Measurements from ENCODE around the gene ULK4. TPM values are rescaled to one million over a fixed set of nuclear protein-coding genes. Genes with fewer than 3 reads are reported as not detected.

Gene ULK4
- total RNA-seq, 1 donor = 23.2 TPM

GRCh38 chr3:41519746-41520145 lies 442.2 kb downstream of the ULK4 start:
- no peak for DNase-seq (ENCODE audit: low read depth in 2 of 3, low spot score in 2 of 3)

DNA sequence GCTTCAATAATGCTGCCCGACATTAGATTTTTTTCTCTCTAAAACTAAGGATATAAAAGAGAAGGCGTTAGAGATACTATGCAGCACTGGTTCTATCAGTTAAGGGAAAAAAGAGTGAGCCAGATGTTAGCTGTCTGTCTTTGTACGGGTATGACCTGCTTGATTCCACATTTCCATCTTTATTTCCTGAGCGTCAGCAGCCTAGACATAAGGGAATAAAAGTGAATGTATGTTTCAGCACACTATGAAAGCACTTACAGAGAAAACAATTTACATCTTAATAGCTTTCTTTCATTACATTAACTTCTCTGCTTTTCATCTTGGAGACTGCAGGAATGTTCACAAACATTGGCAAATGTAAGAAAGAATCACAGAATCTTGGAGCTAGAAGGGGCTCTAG lies 443.3 kb downstream of the ULK4 start:
- no peak for DNase-seq (ENCODE audit: low read depth in 2 of 3, low spot score in 2 of 3)

DNA sequence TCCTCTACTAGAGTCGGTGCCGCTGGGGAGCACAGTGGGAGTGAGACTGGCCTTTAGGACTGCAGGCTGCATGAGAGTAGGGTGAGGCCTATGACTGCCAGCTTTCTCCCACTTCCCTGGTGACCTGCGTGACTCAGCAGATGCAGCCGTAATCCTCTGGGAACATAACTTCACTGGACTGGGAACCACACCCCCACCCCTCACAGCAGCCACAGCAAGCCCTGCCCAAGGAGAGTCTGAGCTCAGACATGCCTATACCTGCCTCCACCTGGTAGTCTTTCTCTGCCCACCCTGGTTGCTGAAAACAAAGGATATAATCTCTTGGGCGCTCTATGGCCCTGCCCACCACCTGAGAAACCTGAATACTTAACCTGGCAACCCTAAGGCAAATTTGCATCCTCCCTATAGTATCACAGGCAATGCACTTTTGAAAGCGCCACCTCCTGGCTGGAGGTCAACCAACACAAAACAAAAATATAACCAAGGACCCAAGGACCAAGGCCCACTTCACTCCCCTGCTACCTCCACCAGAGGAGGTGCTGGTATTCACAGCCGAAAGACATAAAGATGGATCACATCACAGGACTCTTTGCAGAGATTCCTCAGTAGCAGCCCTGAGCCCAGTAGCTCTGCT lies 453.7 kb downstream of the ULK4 start:
- no peak for DNase-seq (ENCODE audit: low read depth in 2 of 3, low spot score in 2 of 3)

DNA sequence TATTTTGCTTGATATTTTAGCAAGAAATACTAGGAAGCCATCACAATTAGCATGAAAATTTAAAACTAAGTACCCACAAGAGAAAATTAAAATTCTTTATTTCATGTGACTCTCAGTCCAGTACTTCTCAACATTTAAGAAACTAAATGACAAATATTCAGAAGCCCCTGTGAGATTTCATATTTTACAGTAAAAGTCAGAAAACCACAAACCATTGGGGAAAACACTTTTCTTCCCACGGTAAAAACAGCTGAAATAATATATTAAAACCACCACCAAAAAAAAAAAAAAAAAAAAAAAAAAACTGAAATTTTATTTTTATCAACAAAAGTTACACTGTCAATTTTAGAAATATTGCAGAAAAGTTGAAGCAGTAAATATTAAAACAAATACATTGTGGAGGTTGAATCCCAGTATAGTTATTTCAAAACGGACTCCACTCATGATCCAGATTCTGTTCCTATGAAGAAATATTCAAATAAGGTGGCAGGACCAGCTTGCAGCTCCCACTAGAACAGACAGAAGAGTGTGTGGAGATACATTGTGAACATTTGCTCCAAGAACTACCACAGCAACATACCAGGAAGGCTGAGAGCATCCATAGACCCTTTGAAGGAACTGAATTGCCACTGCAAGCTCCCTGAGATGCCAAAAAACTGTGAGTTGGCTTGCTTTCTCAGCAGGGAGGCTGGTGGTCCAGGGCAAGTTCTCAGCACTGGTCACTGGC lies 454.4 kb downstream of the ULK4 start:
- no peak for DNase-seq (ENCODE audit: low read depth in 2 of 3, low spot score in 2 of 3)

DNA sequence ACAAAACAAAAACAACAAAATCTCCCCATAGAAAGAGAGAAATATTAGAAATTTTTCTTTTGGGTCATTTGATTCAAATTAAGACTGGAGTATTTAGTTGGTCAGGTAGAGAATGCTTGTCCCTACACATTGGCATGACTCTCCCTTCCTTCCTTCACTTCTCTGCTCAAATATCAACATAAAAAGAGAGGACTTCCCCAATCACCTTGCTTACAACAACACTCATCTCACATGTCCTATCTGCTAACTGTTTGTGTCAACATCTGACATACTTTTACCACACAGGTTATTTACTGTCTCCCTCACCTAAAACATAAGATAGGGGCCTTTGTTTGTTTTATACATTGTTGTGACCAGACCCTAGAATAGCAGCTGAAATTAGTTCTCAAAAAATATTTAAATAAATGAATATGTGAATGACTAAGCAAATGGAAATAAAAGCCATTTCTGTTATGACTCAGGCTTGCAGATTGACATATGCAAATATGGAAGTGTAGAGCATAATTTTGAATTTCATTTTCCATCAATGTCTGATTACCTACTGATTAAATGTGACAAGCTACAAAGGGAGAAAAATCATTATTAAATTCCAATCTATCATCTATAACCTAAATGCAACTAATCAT lies 457.8 kb downstream of the ULK4 start:
- no peak for DNase-seq (ENCODE audit: low read depth in 2 of 3, low spot score in 2 of 3)

GRCh38 chr3:41502481-41502880 lies 459.4 kb downstream of the ULK4 start:
- no peak for DNase-seq (ENCODE audit: low read depth in 2 of 3, low spot score in 2 of 3)

DNA sequence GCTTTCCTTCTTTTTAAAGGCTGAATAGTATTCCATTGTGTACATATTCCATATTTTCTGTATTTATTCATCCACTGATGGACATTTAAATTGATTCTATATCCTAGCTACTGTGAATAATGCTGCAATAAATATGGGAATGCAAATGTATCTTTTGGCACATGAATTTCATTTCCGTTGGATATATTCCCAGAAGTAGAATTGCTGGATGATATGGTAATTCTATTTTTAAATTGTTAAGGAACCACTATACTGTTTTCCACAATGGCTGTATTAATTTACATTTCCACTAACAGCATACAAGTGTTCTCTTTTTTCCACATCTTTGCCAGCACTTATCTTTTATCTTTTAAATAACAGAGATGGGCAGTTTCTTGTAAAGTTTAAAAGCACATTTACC lies 459.9 kb downstream of the ULK4 start:
- DNase-seq (ENCODE audit: low read depth in 2 of 3, low spot score in 2 of 3) = no peak

- DNase-seq (ENCODE audit: low read depth in 2 of 3, low spot score in 2 of 3) = no peak
These were observed 463.1 kb downstream of the ULK4 start for GRCh38 chr3:41498847-41499246.

DNA sequence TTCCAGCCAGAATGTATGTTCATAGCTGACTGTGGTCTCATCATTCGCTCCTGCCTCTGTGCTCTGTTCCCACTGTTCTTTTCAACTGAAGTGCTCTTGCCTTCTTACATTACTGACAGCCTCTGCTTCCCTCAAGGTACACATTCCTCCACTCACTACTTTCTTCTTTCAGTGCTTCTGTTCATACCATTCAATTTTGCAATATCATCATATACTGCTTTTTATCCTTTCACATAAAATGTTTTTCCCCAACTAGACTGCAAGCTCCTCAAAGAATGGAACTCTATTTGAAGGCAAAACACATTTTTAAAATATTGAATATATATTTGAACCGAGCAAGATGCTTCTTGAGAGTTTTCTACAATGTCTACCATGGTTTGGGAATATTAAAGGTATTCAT lies 471.5 kb downstream of the ULK4 start:
- DNase-seq (ENCODE audit: low read depth in 2 of 3, low spot score in 2 of 3) = no peak

DNA sequence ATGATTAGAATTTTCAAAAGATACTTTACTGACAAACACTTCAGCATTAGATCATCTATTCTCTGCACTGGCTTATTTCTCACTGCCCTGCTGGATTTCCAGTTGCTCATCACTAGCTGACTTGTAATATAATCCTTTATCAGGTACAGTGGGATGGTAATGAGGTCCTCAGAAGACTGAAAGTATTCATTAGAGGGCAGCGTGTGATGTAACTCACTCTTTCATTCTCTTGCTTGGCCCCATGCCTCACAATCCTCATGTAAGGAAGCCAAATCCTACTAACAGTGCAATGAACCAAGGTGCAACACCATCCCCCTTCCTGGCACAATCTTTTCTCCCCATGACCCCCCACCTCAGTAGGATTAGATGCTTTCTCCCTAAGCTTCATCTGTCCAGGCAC lies 472.7 kb downstream of the ULK4 start:
- no peak for DNase-seq (ENCODE audit: low read depth in 2 of 3, low spot score in 2 of 3)

GRCh38 chr3:41488501-41488900 lies 473.4 kb downstream of the ULK4 start:
- no peak for DNase-seq (ENCODE audit: low read depth in 2 of 3, low spot score in 2 of 3)

DNA sequence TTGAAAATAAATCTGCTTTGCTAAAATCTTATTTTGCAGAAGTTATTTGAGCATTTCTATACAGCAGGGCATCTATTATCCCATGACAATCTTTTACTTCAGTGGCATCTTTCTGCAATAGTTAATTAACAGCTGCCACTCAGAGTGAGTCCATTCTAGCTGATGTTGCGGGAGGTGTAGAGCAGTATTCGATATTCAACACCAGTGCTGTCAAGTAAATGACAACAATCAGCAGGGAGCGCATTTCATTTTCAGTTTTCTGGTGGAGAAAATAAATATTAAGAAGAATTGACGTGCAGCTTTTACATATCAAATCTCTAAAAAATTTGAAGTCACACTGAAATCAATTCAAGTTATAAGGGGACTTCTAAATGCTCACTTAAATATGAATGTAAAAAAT lies 476.4 kb downstream of the ULK4 start:
- DNase-seq (ENCODE audit: low read depth in 2 of 3, low spot score in 2 of 3) = no peak

- DNase-seq (ENCODE audit: low read depth in 2 of 3, low spot score in 2 of 3) = no peak
These were observed 479.8 kb downstream of the ULK4 start for GRCh38 chr3:41482134-41482533.

GRCh38 chr3:41478278-41478677 lies 483.6 kb downstream of the ULK4 start:
- no peak for DNase-seq (ENCODE audit: low read depth in 2 of 3, low spot score in 2 of 3)

- no peak for DNase-seq (ENCODE audit: low read depth in 2 of 3, low spot score in 2 of 3)
These were observed 484.4 kb downstream of the ULK4 start for GRCh38 chr3:41477399-41478014.

DNA sequence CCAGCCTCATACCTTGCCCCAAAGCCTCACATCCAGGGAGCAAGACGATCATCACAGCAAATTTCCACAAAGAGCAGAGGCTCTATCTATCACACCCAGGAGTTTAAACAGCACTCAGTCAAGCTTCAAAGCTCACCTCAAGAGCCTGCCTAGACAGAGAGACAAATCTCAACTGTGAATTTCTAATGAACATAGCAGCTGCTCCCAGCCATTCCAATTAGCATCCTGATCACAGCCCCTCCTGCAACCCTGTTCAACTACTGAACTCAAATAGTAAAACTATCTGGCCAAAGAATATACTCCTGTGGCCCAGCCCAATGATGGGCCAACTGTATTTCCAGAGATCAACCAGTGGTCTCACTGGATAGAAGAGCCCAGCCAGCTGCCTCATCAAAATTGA lies 492.8 kb downstream of the ULK4 start:
- no peak for DNase-seq (ENCODE audit: low read depth in 2 of 3, low spot score in 2 of 3)

GRCh38 chr3:41467481-41467880 lies 494.4 kb downstream of the ULK4 start:
- DNase-seq (ENCODE audit: low read depth in 2 of 3, low spot score in 2 of 3) = no peak

GRCh38 chr3:41464858-41465257 lies 497.0 kb downstream of the ULK4 start:
- no peak for DNase-seq (ENCODE audit: low read depth in 2 of 3, low spot score in 2 of 3)

DNA sequence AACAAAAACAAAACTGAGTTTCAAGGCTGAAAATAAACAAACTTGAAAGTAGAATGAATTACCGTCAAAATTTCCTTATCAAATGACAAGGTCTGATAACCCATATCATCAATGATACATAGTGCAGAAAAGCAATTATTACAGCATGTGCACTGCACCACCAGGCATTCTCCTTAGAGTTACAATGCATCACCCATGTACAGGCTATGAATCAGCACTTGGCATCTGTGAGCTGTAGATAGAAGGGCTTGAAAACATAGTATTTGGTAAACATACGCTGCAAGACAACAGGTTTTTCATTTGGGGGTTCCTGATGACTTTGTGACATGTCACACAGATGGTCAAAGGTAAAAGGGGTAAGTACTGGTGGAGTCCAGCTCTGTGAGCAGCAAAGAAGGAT lies 497.5 kb downstream of the ULK4 start:
- DNase-seq (ENCODE audit: low read depth in 2 of 3, low spot score in 2 of 3) = no peak

- DNase-seq (ENCODE audit: low read depth in 2 of 3, low spot score in 2 of 3) = no peak
These were observed 499.7 kb downstream of the ULK4 start for GRCh38 chr3:41462103-41462691.

GRCh38 chr3:41460736-41461135 lies 501.2 kb downstream of the ULK4 start:
- DNase-seq (ENCODE audit: low read depth in 2 of 3, low spot score in 2 of 3) = no peak

Measured in hematopoietic multipotent progenitor cell (in vitro differentiated cells).